ENCODE measurements around the gene RELT.

RELT gene

DNA sequence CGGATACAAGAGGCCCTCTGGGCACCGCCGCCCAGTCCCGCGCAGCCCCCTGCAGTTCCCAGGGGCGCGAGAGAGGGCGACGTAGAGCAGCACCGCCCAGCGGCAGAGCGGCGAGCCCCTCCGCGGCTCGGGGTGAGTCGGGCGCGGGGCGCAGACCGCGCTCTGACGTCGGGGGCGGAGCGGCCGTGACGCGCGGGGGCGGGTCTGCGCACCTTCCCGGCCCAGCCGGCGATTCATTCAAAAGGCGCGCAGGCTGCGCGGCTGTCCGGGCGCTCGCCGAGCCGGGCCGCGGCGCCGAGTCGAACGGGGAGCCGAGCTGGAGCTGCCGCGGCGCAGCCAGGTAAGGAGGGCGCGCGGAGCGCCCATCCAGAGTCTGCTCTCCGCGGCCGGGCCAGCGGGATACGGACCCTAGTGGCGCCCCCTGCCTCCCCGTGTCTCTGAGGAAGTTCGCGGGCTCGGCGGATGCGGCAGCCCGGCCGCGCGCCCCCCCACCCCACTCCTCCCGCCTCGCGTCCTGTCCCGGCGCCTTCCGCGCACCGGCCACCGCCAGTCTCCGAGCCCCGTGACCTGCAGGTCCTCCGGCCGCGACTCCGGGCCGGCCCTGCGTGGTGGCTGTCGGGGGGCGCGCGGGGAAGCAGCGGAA, at the start of gene RELT:
Gene RELT, plus strand, starts transcription at position 240 of the 643 bp plus-strand sequence. CDS start 12,738 bp downstream, outside the sequence.
- peak; percentile 96 for DNase-seq

- no peak for DNase-seq
These were observed 49.0 kb upstream of the RELT start for GRCh38 chr11:73326929-73327811.

DNA sequence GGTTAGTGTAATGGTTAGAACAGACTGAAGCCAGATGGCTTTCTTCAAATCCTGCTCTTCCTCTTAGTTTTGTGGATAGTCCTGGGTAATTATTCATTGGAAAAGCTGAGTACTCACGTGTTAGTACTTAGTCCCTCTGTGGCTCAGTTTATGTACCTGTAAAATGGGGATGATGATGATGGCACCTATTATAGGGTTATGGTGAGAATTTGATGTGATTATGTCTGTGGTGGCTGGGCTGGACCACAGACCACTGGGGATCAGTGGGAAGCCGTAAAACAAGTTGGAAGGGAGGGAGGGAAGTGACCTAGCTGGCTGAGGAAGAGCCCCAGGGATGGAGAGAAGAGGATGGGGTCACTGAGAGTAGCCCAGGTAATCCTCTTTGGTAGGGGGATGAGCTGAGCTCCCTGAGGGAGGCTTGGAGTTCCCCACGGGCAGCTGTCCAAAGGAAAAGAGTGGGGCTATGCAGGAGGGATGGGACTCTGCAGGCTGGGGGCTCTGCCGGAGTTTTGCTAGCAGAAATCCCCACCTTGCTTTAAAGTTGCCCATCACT, 48.3 kb upstream of the RELT start:
- DNase-seq = no peak

- peak; percentile 57 for DNase-seq
These were observed 45.6 kb upstream of the RELT start for GRCh38 chr11:73330569-73331093.

DNA sequence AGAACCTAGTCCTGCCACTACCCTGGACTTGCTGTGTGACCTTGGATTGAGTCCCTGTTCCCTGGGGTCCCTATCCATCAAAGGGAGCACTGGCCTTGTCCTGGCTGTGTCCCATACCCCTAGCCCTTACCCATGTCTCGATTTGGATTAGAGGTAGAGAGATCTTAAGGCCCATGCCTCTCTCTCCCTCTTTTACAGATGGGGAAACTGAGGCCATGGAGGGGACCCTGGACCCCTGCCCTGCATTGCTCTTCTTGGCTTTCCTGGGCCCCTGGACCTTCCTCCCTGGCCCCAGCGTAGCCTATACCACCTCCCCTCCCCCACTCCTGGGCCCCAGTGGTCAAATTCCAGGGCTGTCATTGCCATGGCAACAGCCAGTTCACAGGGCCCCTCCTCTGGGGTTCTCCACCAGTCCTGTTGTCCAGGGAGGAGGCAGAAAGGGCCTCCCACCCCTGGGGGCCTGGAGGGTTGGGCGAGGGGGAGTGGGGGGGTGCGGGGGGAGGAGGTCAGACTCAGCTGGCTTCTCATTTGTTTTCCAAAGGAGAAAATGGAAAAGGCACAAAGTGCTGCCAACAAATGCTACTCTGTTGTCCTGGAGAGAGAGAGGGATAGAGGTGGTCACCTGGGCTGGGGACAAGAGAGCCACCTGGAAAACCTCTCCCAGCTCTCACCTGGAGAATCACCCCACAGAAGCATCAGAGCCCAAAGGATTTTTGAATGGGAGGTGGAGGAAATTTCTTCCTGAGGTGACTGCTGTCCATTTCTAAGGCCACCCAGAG, 44.9 kb upstream of the RELT start:
- DNase-seq = no peak

- no peak for DNase-seq
These were observed 43.0 kb upstream of the RELT start for GRCh38 chr11:73333173-73333572.

GRCh38 chr11:73333640-73334383, 42.4 kb upstream of the RELT start:
- DNase-seq = no peak

DNA sequence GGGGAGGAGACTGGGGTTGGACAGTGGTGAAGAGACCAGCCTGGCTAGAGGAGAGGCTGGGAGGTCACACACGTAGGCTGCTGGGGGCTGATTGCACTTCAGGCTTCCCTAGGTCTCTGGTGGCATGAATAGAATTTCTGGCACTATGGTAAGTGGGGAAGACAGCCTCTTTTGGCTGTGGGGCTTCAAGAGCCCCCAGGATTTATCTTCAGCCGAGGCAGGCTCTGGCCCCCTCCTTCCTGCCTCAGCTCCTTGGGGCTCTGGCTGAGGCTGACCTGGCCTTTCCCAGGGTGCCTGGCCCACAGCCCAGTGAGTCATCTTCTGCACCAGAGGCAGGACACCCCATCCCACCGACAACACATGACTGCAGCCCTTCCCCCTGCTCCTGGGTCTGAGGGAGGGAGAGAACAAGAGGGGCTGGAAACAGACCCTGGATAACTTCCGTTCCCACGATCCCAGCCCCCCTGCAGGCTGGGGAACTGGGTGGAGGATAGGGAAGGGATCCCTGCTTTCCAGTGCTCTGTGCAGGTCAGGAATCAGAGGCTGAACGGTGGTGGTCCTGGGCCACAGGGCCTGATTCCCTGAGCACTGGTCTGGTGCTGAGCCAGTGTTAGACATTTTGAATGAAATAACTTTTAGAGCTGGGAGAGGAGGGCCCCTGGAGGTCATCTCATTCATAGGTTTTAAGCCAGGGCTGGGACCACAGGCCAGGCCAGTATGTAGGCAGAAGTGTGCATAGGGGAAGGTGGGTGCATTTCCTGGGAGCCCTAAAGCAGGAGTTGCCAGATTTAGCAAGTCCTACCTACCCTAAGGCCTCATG, 41.6 kb upstream of the RELT start:
- DNase-seq = peak; percentile 38

DNA sequence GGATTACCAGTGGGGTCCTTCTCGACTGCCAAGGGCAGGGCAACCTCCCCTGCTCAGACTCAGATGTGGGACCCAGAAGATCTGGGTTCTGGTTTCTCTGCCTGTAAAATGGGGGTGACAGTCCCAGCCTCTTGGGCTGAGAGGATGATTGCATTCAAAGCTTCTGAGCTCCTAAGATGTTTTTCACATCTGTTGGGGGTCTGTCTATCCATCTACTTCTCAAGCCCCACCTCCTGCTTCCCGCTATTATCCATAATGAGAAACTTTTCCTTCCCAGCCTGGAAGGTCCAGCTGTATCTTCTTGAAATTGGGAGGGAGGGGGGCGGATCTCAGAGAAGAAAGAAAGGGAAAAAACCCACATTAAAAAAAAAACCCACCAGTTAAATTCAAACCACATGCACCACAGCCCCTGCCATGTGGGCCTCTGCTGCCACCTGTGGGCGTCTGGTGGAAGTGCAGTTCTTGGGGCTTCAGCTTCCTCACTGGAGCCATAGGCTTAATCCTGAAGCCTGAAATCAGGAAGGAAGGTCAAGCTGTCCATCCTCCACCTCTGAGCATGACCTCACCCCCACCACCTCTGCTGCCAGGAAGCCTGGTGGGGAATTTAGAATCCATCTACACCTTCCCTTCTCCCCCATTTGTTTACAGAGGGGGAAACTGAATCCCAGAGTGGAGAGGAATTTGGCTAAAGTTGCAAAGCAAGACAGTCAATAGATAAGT, 40.8 kb upstream of the RELT start:
- DNase-seq = peak; percentile 86

DNA sequence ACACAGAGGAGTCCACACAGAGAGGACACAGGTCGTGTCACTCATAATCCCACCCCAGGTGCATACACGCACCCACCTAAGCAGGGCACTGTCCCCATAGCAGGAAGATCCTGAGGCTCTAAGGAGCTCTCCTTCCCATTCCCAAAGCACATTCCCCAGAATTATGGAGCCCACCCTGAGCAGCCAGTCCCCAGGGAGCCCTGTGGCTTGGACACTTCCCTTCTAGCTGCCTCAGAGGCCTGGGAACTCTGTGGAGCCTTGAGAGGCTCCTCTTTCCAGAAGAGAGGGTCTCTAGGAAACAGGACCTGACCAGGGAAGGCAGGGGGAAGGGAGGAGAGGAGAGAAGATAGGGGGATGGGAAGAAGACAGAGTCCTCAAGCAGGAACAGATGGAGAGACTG, 38.4 kb upstream of the RELT start:
- no peak for DNase-seq

DNA sequence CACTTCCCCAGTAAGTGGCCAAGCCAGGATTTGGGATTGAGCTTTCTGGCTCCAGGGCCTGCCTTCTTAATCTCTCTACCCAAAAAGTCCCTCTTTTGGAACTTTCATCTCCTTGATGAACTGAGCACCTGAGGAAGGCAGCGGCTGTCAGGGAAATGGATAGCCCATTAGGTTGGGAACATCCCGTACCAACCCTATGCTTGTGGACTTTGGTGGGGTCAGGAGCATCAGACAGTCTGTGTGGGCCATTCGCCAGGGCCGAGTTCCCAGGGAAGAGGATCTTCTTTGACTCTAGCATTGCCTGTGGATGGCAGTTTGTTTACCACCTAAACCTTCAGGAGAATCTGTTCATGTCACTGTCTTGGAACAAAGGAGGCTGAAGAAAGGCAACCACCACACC, 37.9 kb upstream of the RELT start:
- DNase-seq = no peak

GRCh38 chr11:73340164-73340563, 36.0 kb upstream of the RELT start:
- DNase-seq = no peak

DNA sequence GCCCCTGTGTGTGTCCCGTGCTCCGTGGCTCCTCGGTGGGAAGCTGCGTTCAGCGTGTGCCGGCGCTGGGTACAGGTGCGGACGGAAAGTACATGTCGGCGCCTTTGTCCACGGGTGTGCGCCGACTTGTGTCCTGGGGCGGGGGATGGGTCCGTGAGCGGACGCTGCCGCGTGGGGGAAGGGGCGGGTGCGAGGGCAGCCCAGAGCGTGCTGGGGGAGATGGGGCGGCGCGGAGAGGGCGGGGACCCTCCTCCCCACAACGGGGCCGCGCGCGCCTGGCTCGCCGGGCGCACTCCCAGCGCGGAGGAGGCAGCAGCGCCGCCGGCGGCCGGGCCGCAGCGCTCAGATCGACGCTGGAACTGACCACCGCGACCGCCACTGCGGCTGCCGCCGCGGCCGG, 33.6 kb upstream of the RELT start:
- DNase-seq = no peak

GRCh38 chr11:73343076-73343873, 32.9 kb upstream of the RELT start:
- no peak for DNase-seq

DNA sequence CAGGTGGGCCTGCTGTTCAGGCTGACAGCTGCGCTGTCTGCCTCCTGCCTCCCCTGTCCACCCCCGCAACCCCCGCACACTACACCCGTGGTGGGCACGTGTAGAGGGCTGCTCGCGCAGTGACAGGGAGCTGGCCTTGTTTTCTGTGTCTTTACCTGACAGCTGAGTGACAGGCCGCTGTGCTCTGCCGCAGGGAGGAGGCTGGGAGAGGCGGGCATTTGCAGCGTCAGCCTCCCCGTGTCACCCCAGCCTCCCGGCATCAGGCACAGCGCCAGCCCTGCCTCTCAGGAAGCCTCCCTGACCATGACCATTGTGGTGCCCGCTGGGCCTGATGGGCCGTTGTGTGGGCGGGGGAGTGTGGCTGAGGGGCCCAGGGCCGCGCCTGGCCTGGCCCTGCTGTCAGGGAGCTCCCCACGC, 32.0 kb upstream of the RELT start:
- no peak for DNase-seq

DNA sequence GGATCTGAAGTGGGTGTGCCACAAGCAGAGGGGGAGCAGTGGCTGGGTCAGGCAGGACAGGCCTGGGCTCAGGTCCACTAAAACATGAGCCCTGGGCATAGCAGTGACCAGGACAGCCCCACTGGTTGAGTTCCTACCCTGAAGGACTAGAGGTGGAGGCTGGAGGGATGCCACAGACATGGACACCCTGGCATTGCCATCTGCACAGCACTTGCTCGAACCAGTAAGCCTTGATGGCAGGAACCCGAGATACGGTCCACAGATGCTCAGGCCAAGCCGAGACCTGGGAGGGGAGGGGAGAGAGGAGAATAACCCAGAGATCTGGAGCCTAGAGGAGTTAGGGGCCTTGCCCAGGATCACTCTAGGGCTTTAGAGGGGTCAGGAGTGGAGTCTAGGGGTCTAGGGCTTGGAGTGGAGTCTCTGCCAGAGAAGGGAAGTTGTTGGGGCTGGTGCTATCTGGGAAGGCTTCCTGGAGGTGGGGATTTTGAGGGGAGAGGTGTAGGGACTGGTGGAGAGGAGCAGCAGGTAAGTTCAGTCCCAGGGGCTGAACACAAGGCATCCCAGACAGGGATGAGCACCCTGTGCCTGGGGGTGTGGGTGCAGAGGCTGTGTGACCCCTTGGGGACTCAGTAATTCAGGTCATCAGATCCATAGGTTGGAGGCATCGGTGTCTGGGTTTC, 30.6 kb upstream of the RELT start:
- no peak for DNase-seq

DNA sequence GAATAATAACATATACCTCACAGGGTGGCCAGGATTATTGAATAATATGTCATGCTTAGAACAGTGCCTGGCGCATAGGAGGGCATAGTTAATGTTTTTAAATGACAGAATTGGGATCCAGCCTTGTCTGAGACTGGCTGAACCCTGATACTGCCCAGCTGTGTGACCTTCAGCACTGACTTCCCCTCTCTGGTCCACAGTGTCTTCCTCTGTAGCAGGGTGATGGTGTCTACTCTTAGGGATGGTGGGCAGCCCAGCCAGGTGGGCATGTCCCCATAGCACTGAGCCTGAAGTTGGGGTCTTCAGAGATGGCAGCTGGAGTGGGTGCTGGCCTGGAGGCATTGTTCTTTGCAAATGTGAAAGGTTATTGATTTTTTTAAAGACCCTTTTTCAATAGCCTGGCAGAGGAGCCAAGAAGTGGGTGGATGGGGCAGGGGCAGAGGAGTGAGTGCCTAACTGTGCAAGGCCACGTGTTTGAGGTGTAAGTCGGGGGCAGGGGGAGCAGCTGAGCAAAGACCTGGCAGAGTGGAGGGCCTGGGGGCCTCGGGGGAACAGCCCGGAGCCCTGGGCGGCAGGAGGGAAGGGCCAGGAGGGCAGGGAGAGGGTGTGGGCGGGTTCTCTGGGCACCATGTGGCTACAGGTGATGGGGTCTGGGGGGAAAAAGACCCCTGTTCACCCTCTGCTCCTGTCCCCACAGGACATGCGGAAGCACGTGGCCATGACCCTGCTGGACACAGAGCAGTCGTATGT, 29.8 kb upstream of the RELT start:
- DNase-seq = no peak

DNA sequence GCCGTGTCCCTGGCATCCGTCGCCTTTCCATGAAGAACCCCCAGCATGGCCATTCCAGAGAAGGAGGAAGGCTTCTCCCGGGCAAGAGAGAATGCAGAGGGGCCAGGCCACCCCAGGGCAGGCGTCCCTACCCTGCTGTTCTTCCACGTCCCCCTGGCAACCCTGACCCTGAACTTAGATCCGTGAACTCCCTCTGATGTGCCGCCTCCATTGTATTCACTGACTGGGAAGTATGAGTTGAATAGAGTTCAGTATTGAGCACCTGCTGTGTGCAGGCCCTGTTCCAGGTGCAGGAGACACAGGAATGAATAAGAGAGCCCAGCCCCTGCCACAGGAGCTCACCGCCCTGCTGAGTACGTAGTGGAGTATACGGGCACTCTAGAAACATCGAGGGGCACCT, 29.1 kb upstream of the RELT start:
- no peak for DNase-seq

Data from hematopoietic multipotent progenitor cell treated with erythropoietin and hydrocortisone succinate and interleukin-3 and kit ligand, for 4 days (in vitro differentiated cells).